AG04450 (cell line): ENCODE measurements around the gene APOH. TPM values are rescaled to one million over a fixed set of nuclear protein-coding genes. Genes with fewer than 3 reads are reported as not detected.

Experiments used
- CTCF ChIA-PET: fragments of 300-600, 350-600 bp; formaldehyde crosslinking; extraction: SDS; loops from one replicate; lab custom pipeline; 2022; ENCODE audit warnings: antibody characterized with exemption, inconsistent platforms; lab: Charles Lee
- POLR2A ChIA-PET: fragments of 350-600 bp; formaldehyde crosslinking; extraction: SDS; loops from one replicate; lab custom pipeline; 2021; ENCODE audit warnings: antibody characterized with exemption, inconsistent platforms; lab: Yijun Ruan, JAX
- DNase-seq: peaks from one replicate; pipeline ENCODE4 v3.0.0-alpha.2; 2011; ENCODE audit warnings: low read depth, low spot score
- H3K27ac ChIP-seq: one replicate; pipeline ENCODE4 v1.5.1; 2012; ENCODE audit warnings: low read depth, low read length, control low read depth
- H3K27me3 ChIP-seq: one replicate; pipeline ENCODE4 v1.6.0; 2012; ENCODE audit warnings: low read length; ENCODE audit not compliant: control insufficient read depth, insufficient read depth
- H3K4me3 ChIP-seq: 2 replicates; pipeline ENCODE4 v1.5.1; 2011; ENCODE audit warnings: mild to moderate bottlenecking, low read depth, low read length, control low read depth
- H3K9me3 ChIP-seq: 2 replicates; pipeline ENCODE4 v1.5.1; 2012; ENCODE audit warnings: low read length; ENCODE audit not compliant: control insufficient read depth, insufficient read depth
- polyA plus RNA-seq: library from polyadenylated mRNA; depleted of rRNA; stranded (reverse); fragments of >200 nt; gene quantifications from 2 replicates; pipeline ENCODE4 v1.2.3, GENCODE V29; 2011
- TF ChIP-seq, protein P1 (sequence below): IDR thresholded peaks from 2 replicates; pipeline ENCODE4 v1.5.1; 2011; ENCODE audit warnings: low read depth, low read length, control low read depth, inconsistent platforms

The APOH gene
- polyA plus RNA-seq, 1 experiment, result not detected

DNA sequence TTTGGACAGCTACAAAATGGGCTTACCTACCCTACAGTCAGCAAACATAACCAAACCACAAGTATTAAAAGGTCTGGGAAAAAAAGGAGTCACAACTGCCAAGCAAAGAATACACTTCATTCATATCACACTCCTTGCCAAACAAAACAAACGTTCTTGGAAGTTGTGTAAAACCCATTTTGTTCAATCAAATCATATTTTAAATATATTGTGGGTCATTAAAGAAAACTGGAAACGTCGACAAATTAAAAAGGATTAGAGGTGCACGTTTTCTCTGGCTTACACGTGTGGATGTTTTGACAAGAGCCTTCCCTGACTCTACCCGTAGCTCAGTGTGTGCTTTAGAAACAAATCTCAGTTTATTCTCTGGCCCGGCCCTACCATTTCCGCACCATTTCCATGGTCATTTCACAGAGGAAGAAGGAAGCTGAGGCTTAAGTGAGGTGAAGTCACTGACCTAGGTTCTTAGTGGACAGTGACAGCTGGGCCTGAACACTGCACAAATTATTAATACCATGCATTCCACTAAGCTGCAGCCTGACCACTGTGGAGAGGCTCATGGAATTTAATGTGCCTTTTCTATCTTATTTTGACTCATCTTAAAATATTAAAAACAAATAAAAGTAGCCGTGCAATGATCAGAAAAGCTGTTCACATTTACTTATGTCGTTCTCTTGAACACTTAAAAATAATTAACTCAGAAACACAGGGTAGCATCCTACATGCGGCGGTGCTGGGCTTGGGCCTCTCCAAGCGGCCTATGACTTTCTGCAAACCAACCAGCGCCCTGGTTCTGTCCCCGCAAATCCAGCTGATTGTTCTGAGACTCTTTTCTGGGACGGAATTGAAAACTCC, 38.2 kb downstream of the APOH start:
- Histone ChIP-seq H3K9me3 (no peaks in the 10 kb centered on the region), H3K4me3 (peak overlapping the region; percentile 66), H3K27me3 (no peaks in the 10 kb centered on the region), H3K27ac (peak overlapping the region; percentile 47)
- TF ChIP-seq, protein P1, sequence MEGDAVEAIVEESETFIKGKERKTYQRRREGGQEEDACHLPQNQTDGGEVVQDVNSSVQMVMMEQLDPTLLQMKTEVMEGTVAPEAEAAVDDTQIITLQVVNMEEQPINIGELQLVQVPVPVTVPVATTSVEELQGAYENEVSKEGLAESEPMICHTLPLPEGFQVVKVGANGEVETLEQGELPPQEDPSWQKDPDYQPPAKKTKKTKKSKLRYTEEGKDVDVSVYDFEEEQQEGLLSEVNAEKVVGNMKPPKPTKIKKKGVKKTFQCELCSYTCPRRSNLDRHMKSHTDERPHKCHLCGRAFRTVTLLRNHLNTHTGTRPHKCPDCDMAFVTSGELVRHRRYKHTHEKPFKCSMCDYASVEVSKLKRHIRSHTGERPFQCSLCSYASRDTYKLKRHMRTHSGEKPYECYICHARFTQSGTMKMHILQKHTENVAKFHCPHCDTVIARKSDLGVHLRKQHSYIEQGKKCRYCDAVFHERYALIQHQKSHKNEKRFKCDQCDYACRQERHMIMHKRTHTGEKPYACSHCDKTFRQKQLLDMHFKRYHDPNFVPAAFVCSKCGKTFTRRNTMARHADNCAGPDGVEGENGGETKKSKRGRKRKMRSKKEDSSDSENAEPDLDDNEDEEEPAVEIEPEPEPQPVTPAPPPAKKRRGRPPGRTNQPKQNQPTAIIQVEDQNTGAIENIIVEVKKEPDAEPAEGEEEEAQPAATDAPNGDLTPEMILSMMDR, result no peak
- POLR2A ChIA-PET, result interaction anchor here (1.1 kb wide), 1 partner anchor 389 kb away, joined by 3 read pairs; no protein-coding TSS in a partner anchor
- no peak for DNase-seq
- CTCF ChIA-PET, result interaction anchor here (1.0 to 4.0 kb wide), 4 partner anchors 9 to 959 kb away, joined by 3 to 15 read pairs (median 4); no protein-coding TSS in a partner anchor

DNA sequence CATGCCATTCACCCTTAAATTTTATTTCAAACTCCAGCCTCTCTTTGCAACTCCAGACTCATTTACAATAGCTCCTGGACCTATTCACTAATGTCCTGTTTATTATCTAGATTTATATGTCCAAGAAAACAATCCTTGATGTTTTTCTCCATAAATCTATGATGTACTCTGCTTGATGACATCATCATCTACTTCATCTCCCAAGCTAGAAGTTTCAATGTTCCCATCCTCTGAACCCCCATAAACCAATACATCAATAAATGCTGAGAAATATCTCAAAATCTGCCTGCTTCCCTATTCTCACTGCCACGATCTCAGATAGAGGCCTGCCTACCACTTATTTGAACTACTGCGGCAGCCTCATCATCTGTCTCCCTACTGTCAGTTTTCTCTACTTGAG, 41.5 kb downstream of the APOH start:
- Histone ChIP-seq H3K4me3 (no peak overlapping the region), H3K27me3 (no peaks in the 10 kb centered on the region), H3K9me3 (no peaks in the 10 kb centered on the region), H3K27ac (no peak overlapping the region)
- ChIA-PET POLR2A (no interaction called here), CTCF (interaction anchor here (1.5 kb wide), 1 partner anchor 13 kb away, joined by 10 read pairs; no protein-coding TSS in a partner anchor)
- no peak for DNase-seq
- TF ChIP-seq, protein P1, result no peak

DNA sequence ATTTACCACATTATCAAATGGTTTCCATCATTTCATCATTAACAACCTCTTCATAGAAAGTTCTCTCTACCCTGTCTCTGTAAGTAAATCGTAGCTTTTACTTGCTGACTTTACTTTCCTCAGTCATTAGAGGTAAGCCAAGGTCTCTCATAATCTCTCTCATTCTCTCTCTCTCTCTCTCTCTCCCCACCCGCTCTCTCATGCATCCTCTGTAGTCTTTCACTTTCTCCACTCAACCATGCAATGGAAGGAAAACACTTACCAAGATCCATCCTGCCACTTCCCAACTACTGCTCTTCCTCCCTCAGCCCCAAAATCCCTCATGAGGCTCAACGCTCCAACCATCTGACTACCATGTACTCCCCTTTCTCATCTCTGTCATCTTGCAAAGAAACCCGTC, 43.4 kb downstream of the APOH start:
- no peaks in the 10 kb centered on the region for H3K9me3 ChIP-seq
- no peak for DNase-seq
- no peak overlapping the region for H3K27ac ChIP-seq
- TF ChIP-seq, protein P1, result no peak
- ChIA-PET CTCF (interaction anchor here (1.7 kb wide), 1 partner anchor 14 kb away, joined by 5 read pairs; no protein-coding TSS in a partner anchor), POLR2A (no interaction called here)
- H3K4me3 ChIP-seq, result no peak overlapping the region
- no peaks in the 10 kb centered on the region for H3K27me3 ChIP-seq

DNA sequence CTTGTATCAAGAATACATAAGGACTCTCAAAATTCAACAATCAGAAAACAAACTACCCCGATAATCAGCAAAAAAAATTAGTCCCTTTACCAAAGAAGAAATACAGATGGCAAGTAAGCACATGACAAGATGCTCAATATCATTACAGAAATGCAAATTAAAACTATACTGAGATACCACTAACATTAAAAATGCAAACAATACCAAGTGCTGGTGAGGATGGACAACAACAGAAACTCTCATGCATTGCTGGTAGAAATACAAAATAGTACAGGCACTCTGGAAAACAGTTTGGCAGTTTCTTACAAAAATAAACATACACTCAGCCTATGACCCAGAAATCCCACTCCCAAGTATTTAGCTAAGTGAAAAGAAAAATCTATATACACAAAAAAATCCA, 44.8 kb downstream of the APOH start:
- Histone ChIP-seq H3K4me3 (no peak overlapping the region), H3K9me3 (no peaks in the 10 kb centered on the region), H3K27ac (no peak overlapping the region), H3K27me3 (no peaks in the 10 kb centered on the region)
- ChIA-PET POLR2A (no interaction called here), CTCF (interaction anchor here (1.7 kb wide), 1 partner anchor 16 kb away, joined by 5 read pairs; no protein-coding TSS in a partner anchor)
- no peak for DNase-seq
- TF ChIP-seq, protein P1, result no peak

DNA sequence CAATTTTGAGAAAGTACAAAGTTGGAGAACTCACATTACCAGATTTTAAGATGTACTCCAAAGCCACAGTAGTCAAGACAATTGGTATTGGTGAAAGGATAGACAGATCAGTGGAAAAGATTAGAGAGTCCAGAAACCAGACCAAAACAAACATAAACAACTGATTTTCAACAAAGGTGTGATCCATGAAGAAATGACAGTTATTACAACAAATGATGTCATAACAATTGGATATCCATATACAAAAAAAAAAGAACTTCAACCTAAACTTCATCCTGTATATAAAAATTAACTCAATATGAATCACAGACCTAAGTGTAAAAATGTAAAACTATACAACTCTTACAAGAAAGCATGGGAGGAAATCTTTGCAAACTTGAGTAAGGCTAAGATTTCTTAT, 45.7 kb downstream of the APOH start:
- ChIA-PET POLR2A (no interaction called here), CTCF (no interaction called here)

More for the DNA sequence above, 45.7 kb downstream of the APOH start:
- Histone ChIP-seq H3K4me3 (no peak overlapping the region), H3K27ac (no peak overlapping the region), H3K9me3 (no peaks in the 10 kb centered on the region), H3K27me3 (no peaks in the 10 kb centered on the region)
- TF ChIP-seq, protein P1, result no peak
- DNase-seq, result no peak
